Ovary (tissue), 9 donors: ENCODE results near the gene HOXA11. TPM values are rescaled to one million over a fixed set of nuclear protein-coding genes. Genes with fewer than 3 reads are reported as not detected.
A peak's percentile ranks its signal among the peaks of the same experiment; 100 is the strongest.

Experiments used
- DNase-seq, 5 donors: peaks; one replicate each; pipeline ENCODE4 v3.0.0-alpha.2; 2019 to 2020
- H3K27ac ChIP-seq, 2 donors: fragments of 200-600 bp; one replicate each; pipeline versions ENCODE4 v1.5.1 to v1.8.0; 2019 to 2022
- H3K27me3 ChIP-seq: fragments of 200-600 bp; one replicate; pipeline ENCODE4 v1.8.0; 2022
- H3K36me3 ChIP-seq: fragments of 200-600 bp; sonication (generic); one replicate; pipeline ENCODE4 v1.5.1; 2019
- H3K4me1 ChIP-seq: one replicate; pipeline ENCODE4 v1.8.1; 2013; ENCODE audit warnings: mild to moderate bottlenecking, moderate library complexity; ENCODE audit not compliant: insufficient read depth
- H3K4me3 ChIP-seq: fragments of 200-600 bp; sonication (generic); one replicate; pipeline ENCODE4 v1.5.1; 2017
- H3K9me3 ChIP-seq, 2 donors: fragments of 200-600 bp in 1 of 2; sonication (generic) in 1 of 2; one replicate each; pipeline versions ENCODE4 v1.5.1 to v1.8.1; 2013 to 2019; ENCODE audit warnings: mild to moderate bottlenecking in 1 of 2, moderate library complexity in 1 of 2
- EP300 ChIP-seq: sonication (generic); formaldehyde crosslinking; IDR thresholded peaks from one replicate; pipeline ENCODE4 v1.6.1; 2017; ENCODE audit warnings: antibody characterized with exemption
- POLR2A ChIP-seq: fragments of 450-650 bp; IDR thresholded peaks from one replicate; pipeline ENCODE4 v1.6.1; 2017; ENCODE audit warnings: antibody characterized with exemption, mild to moderate bottlenecking, moderate library complexity
- WGBS, 3 donors: extraction: QIAGEN DNeasy Blood & Tissue Kit in 1 of 3; methylation state at CpG; one replicate each; pipeline versions ENCODE4 v1.1.5 to v1.1.7; 2013 to 2017; 5-methylcytosine and 5-hydroxymethylcytosine counted together
- intact Hi-C, 4 donors: fragments of 100-400 bp; cut with DNase I; formaldehyde crosslinking; loops; one replicate each; pipeline versions ENCODE4 v1.11.0 to v1.15.1; 2022 to 2023
- polyA plus RNA-seq, 2 donors: library from polyadenylated mRNA; stranded (reverse); fragments of 200-250 nt in 1 of 2; fragments of 350-450 nt in 1 of 2; fragmentation: Illumina TruSeq in 1 of 2; extraction: RNeasy Lipid Tissue Mini Kit (QIAGEN cat#74804) in 1 of 2; gene quantifications; one replicate each; pipeline ENCODE4 v1.2.3, GENCODE V29; 2013 to 2014
- total RNA-seq, 7 donors: library from RNA; depleted of rRNA in 2 of 7; stranded (reverse); fragments of >200 nt in 2 of 7; fragmentation: NEBNext Ultra II Directional in 3 of 7; extraction: Animal tissue kit (Norgen Biotek cat#: 25700) in 3 of 7; gene quantifications; one replicate each; pipeline versions ENCODE4 v1.1.0 to v1.2.4, GENCODE V29; 2016 to 2023
- TF ChIP-seq, protein P1 (sequence below), 3 donors: fragments of 450-650 bp in 2 of 3; fragments of 200-600 bp in 1 of 3; IDR thresholded peaks; one replicate each; pipeline versions ENCODE4 v1.5.1 to v1.8.0; 2016 to 2022; ENCODE audit warnings: antibody characterized with exemption in 3 of 3, mild to moderate bottlenecking in 1 of 3
- donor health status: DM: no; HTN: no; CAD: no; lungs with moderate emphysema.
- donor health status: DM: no; HTN: no; CAD: no.
- donor health status: Bipolar disorder and iron deficiency.
- donor health status: DM: yes; HTN: yes; CAD: no.
- donor health status: DM: no; HTN: no; CAD: no.
- donor health status: DM: yes; HTN: yes; CAD: no.

Gene HOXA11
- total and polyA plus RNA-seq, 9 donors: 0.11 to 2.0 (median 0.91) TPM; not detected in 3

DNA sequence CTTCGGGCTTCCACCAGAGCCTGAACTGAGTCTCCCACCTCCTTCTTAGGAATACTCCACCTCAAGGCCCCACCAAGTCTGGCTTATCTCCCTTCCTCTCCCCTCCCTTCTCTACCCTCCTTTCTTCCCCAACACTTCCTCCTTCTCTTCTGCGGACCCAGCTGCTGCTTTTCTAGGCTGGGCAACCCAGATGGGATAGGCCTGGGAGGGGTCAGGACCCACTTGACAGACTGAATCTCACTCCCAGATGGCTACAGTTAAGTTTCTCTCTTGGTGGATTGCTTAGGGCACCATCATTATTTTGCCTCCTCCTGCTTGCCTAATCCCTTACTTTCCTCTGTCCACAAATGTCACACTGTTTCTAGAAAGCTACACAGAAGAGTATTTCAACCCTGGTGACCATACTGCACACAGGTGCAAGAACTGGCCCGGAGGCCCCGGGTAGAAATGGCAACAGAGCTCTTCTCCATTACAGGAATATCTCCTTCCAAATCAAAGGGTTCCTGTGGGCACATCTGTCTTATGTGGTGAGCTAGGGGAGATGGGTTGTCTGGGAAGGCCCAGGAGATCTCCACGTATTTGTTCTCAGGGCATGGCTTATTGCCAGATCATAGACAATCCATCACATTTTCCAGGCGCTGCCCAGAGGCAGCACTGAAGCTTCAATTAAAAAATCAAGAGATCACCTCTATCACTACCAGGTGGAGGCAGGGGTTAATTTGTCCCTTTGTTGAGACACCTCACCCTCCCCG, 5.1 kb upstream of the HOXA11 start:
- no peak for DNase-seq
- WGBS, 3 donors: 43 to 65% (median 58%) methylated on average over 7 of the region's 7 CpGs
- TF ChIP-seq, protein P1, sequence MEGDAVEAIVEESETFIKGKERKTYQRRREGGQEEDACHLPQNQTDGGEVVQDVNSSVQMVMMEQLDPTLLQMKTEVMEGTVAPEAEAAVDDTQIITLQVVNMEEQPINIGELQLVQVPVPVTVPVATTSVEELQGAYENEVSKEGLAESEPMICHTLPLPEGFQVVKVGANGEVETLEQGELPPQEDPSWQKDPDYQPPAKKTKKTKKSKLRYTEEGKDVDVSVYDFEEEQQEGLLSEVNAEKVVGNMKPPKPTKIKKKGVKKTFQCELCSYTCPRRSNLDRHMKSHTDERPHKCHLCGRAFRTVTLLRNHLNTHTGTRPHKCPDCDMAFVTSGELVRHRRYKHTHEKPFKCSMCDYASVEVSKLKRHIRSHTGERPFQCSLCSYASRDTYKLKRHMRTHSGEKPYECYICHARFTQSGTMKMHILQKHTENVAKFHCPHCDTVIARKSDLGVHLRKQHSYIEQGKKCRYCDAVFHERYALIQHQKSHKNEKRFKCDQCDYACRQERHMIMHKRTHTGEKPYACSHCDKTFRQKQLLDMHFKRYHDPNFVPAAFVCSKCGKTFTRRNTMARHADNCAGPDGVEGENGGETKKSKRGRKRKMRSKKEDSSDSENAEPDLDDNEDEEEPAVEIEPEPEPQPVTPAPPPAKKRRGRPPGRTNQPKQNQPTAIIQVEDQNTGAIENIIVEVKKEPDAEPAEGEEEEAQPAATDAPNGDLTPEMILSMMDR (IDR thresholded peaks at IDR 0.05): no peak
- no peak for TF ChIP-seq POLR2A
- TF ChIP-seq EP300: no peak
- H3K36me3 ChIP-seq: no peaks in the 10 kb centered on the region
- no peak overlapping the region for H3K27ac ChIP-seq
- peaks cover 11% of the 10 kb centered on the region for H3K27me3 ChIP-seq
- intact Hi-C loops: loop anchor here in 2 of 4 donors (10.0 kb wide), 2 partner anchors 585 to 1325 kb away; no protein-coding TSS in a partner anchor
- H3K4me1 ChIP-seq: peaks cover 2% of the 10 kb centered on the region
- no peaks in the 10 kb centered on the region for H3K9me3 ChIP-seq
- no peak overlapping the region for H3K4me3 ChIP-seq

DNA sequence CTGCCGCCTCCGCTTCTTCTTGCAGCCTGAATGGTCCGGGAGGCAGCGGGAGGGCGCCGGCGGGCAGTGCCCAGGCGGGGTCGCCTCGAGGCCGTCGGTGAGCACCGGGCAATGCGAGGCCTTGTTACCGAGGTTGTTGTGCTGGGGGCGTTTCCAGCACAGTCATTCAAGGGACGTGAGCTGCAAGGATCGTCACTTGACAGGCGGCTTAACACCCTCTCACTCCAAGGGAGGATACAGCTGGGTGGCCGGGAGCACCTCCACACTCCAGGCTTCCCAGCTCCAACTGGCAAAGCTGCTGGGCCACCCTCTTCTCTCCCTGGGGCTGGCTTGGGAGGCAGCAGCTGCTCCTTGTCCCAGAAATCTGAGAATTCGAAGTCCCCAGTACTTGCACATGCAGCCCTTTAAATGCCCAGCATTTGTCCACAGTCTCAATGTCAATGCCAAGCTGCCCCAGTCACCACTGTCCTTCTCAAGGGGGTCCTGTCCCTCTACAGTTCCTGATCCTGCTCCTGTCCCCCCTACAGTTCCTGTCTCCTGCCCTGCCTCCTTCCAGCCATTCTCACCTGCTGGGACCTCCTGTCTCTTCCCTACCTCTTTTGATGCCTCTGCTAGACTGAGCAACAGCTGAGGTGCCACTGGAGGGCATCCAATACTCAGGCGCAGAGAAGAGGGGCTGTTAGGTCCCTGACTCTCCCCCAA, 4.4 kb upstream of the HOXA11 start:
- H3K27ac ChIP-seq: no peak overlapping the region
- peaks cover 4% of the 10 kb centered on the region for H3K4me1 ChIP-seq
- no peaks in the 10 kb centered on the region for H3K9me3 ChIP-seq
- no peaks in the 10 kb centered on the region for H3K36me3 ChIP-seq
- DNase-seq: peak in 1 of 5 donors; percentile 12
- intact Hi-C loops: loop anchor here in 1 of 4 donors (10.0 kb wide), 1 partner anchor 1325 kb away; no protein-coding TSS in a partner anchor
- peaks cover 18% of the 10 kb centered on the region for H3K27me3 ChIP-seq
- WGBS, 3 donors: 12 to 35% (median 28%) methylated on average over 22 of the region's 22 CpGs
- TF ChIP-seq POLR2A (no peak), EP300 (no peak)
- TF ChIP-seq, protein P1 (IDR thresholded peaks at IDR 0.05): no peak
- H3K4me3 ChIP-seq: peak overlapping the region; percentile 39

DNA sequence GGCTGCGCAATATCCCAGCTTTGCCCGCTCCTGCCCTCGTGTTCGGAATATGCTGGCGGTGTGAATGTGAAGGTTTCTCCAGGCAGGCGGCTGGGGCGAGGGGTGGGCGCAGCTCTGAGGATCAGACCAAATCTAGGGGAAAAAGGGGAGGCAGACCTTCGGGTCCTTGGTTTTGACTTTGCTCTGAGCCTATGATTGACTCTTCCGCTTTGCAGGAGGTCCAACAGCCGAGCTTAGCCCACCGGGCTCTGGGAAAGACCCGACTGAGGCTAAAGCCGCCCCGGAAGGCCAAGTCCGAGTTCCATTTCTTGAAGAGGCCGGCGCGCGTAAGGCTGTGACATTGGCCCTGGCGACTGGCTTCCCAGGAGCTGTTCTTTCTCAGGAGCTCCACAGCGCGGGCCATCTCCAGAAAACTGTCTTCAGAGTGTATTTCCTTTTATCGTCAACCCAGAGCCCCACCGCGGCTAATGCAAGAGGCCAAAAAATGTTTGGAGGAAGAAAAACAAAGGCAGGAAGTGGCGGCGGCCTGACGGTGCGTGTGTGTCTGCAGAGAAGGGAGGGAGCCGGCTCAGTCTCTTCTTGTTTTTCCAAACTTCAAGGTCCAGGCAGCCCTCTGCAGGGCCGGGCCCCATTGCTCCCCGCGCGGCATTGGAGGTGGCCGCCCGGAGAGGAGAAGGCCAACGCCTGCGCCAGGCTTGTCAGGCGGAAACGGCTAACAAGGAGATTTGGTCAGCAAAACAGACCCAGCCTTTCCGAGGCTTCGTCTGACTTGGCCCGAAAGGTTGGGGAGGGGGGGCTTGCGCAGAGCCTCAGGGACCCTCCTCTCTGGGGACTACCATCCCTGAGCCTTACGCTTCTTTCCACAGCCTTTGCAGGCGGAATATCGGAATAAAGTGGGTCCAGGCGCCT, 3.6 kb upstream of the HOXA11 start:
- Histone ChIP-seq H3K27ac (no peak overlapping the region), H3K36me3 (no peaks in the 10 kb centered on the region), H3K4me1 (peaks cover 4% of the 10 kb centered on the region), H3K27me3 (peaks cover 20% of the 10 kb centered on the region), H3K4me3 (peak overlapping the region; percentile 39), H3K9me3 (no peaks in the 10 kb centered on the region)
- DNase-seq: peak in 1 of 5 donors; percentile 39
- TF ChIP-seq, protein P1 (IDR thresholded peaks at IDR 0.05): no peak
- intact Hi-C loops: loop anchor here in 1 of 4 donors (10.0 kb wide), 1 partner anchor 1324 kb away; no protein-coding TSS in a partner anchor
- WGBS, 3 donors: 6 to 22% (median 10%) methylated on average over 49 of the region's 49 CpGs
